ENCODE measurements around the gene GRP. TPM values are rescaled to one million over a fixed set of nuclear protein-coding genes. Genes with fewer than 3 reads are reported as not detected.
A peak's percentile ranks its signal among the peaks of the same experiment; 100 is the strongest.
"Not testable (repeated sequence)": the region's sequence is repeated elsewhere in the genome, so short reads cannot be mapped to it uniquely, and the experiment has no call there.

GRP gene
- polyA plus RNA-seq, 2 of the 4 experiments (the other 2 are of a cell fraction): not detected

- peak overlapping the region; percentile 30; the same call in 1 of the 3 replicates for H3K4me2 ChIP-seq
- DNase-seq (ENCODE audit: low read depth in 1 of 2, low spot score in 1 of 2): peak; percentile 38 to 69
- no peaks in the 10 kb centered on the region for H3K9me3 ChIP-seq
- H3K4me1 ChIP-seq: no peaks in the 10 kb centered on the region
- TF ChIP-seq, protein P1, sequence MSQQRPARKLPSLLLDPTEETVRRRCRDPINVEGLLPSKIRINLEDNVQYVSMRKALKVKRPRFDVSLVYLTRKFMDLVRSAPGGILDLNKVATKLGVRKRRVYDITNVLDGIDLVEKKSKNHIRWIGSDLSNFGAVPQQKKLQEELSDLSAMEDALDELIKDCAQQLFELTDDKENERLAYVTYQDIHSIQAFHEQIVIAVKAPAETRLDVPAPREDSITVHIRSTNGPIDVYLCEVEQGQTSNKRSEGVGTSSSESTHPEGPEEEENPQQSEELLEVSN (IDR thresholded peaks at IDR 0.05; ENCODE audit: borderline replicate concordance, low read depth): no peak
- TF ChIP-seq TFCP2L1 (CRISPR knock-in tag; IDR thresholded peaks at IDR 0.05) (no peak), NPAS2 (CRISPR knock-in tag; IDR thresholded peaks at IDR 0.05; ENCODE audit: borderline replicate concordance) (no peak), KDM1A (IDR thresholded peaks at IDR 0.05; ENCODE audit: low read depth) (no peak), HES2 (IDR thresholded peaks at IDR 0.05) (no peak), EHMT2 (IDR thresholded peaks at IDR 0.05; ENCODE audit: low read depth) (no peak), CTCF (IDR thresholded peaks at IDR 0.05) (peak; percentile 54), CBX2 (IDR thresholded peaks at IDR 0.05; ENCODE audit: borderline replicate concordance, low read depth) (no peak), CBX8 (IDR thresholded peaks at IDR 0.05) (no peak), JUNB (IDR thresholded peaks at IDR 0.05) (no peak), RAD21 (conservative IDR thresholded peaks at IDR 0.05 in 1 of 2, IDR thresholded peaks at IDR 0.05 in 1 of 2) (peak; percentile 68 to 69), POLR2AphosphoS2 (conservative IDR thresholded peaks at IDR 0.05; ENCODE audit: low read length) (no peak), NR3C1 (IDR thresholded peaks at IDR 0.05) (no peak), HOXB5 (CRISPR knock-in tag; IDR thresholded peaks at IDR 0.05) (no peak), KDM5A (IDR thresholded peaks at IDR 0.05) (no peak), MAFK (IDR thresholded peaks at IDR 0.05; ENCODE audit: partially characterized antibody) (peak; percentile 63), MYC (IDR thresholded peaks at IDR 0.05; ENCODE audit: borderline replicate concordance, low read length) (no peak), BHLHE40 (IDR thresholded peaks at IDR 0.05; ENCODE audit: low read depth, low read length) (no peak), RNF2 (IDR thresholded peaks at IDR 0.05; ENCODE audit: borderline replicate concordance, low read depth) (no peak), ZSCAN20 (CRISPR knock-in tag; IDR thresholded peaks at IDR 0.05) (no peak), JUN (IDR thresholded peaks at IDR 0.05) (no peak), RCOR1 (IDR thresholded peaks at IDR 0.05; ENCODE audit: low read depth, low read length) (no peak), MAZ (IDR thresholded peaks at IDR 0.05; ENCODE audit: borderline replicate concordance, low read depth, low read length) (no peak), HEYL (CRISPR knock-in tag; IDR thresholded peaks at IDR 0.05) (no peak), NFE2L2 (conservative IDR thresholded peaks at IDR 0.05; ENCODE audit: low read length) (no peak), SMC3 (IDR thresholded peaks at IDR 0.05) (peak; percentile 52), FOSL2 (IDR thresholded peaks at IDR 0.05) (no peak), FOSL2 (CRISPR knock-in tag; IDR thresholded peaks at IDR 0.05) (no peak)
- WGBS (ENCODE audit: missing lambda C conversion rate): 31% methylated on average over 5 of the region's 5 CpGs
- ChIA-PET POLR2A (interaction anchor here (1.0 kb wide), 1 partner anchor 153 kb away, joined by 6 read pairs; no protein-coding TSS in a partner anchor), CTCF (interaction anchor here (0.5 to 5.3 kb wide), 38 partner anchors 11 to 480 kb away, joined by 3 to 87 read pairs (median 4); partner anchors contain the start of gene CPLX4)
- no peak overlapping the region for H3K4me3 ChIP-seq
- no peak for FAIRE-seq
- H3K27ac ChIP-seq: no peak overlapping the region
- peak; percentile 70 to 92 for ATAC-seq
These were observed 29.3 kb downstream of the GRP start for GRCh38 chr18:59249199-59249774.

GRCh38 chr18:59255491-59255890 lies 35.5 kb downstream of the GRP start:
- H3K4me3 ChIP-seq; DNase-seq (ENCODE audit: low read depth in 1 of 2, low spot score in 1 of 2); H3K4me2 ChIP-seq; H3K4me1 ChIP-seq; FAIRE-seq; H3K9me3 ChIP-seq; H3K27ac ChIP-seq; POLR2A ChIA-PET; ATAC-seq; CTCF ChIA-PET: not testable (repeated sequence)
- no CpG with 5 or more reads among the region's 30 CpGs for WGBS (ENCODE audit: missing lambda C conversion rate)

DNA sequence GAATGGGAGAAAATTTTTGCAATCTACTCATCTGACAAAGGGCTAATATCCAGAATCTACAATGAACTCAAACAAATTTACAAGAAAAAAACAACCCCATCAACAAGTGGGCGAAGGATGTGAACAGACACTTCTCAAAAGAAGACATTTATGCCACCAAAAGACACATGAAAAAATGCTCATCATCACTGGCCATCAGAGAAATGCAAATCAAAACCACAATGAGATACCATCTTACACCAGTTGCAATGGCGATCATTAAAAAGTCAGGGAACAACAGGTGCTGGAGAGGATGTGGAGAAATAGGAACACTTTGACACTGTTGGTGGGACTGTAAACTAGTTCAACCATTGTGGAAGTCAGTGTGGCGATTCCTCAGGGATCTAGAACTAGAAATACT lies 41.9 kb downstream of the GRP start:
- H3K4me3 ChIP-seq; H3K4me1 ChIP-seq; H3K4me2 ChIP-seq; FAIRE-seq; ATAC-seq; DNase-seq (ENCODE audit: low read depth in 1 of 2, low spot score in 1 of 2); H3K9me3 ChIP-seq; H3K27ac ChIP-seq; POLR2A ChIA-PET; CTCF ChIA-PET: not testable (repeated sequence)
- 31% methylated on average over 3 of the region's 3 CpGs for WGBS (ENCODE audit: missing lambda C conversion rate)

GRCh38 chr18:59262243-59262642 lies 42.3 kb downstream of the GRP start:
- H3K4me3 ChIP-seq; POLR2A ChIA-PET; H3K4me2 ChIP-seq; ATAC-seq; H3K27ac ChIP-seq; H3K9me3 ChIP-seq; H3K4me1 ChIP-seq; FAIRE-seq; DNase-seq (ENCODE audit: low read depth in 1 of 2, low spot score in 1 of 2): not testable (repeated sequence)
- 50% methylated on average over 1 of the region's 2 CpGs for whole genome bisulfite sequencing (ENCODE audit: missing lambda C conversion rate)
- CTCF ChIA-PET: interaction anchor here (1.3 kb wide), 1 partner anchor 15 kb away, joined by 3 read pairs; no protein-coding TSS in a partner anchor
